GF-D8 (cell line): ENCODE results near the gene BTBD10.

Source experiments
- DNase-seq: peaks from one replicate; lab custom pipeline; 2025; lab: John Stamatoyannopoulos, UW

The BTBD10 gene

DNA sequence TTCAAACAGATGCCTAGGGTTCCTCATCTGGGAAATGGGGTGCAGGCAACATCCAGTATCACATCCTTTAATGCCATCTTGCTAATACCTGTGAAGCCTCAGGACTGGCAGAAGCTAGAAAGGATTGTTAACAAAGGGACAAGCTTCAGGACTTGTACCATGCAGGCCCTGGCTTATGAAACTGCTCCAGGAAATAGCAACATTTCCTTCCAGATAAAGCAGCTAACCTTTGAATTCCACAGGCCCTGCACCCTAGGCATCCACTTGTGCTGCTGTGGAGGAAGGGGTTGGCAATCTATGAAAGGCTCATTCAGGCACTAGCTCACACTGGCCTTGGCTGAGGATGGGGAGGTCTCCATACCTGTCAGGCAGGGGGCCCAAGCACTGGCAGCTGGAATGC is 87.2 kb downstream of the BTBD10 start:
- no peak for DNase-seq

DNA sequence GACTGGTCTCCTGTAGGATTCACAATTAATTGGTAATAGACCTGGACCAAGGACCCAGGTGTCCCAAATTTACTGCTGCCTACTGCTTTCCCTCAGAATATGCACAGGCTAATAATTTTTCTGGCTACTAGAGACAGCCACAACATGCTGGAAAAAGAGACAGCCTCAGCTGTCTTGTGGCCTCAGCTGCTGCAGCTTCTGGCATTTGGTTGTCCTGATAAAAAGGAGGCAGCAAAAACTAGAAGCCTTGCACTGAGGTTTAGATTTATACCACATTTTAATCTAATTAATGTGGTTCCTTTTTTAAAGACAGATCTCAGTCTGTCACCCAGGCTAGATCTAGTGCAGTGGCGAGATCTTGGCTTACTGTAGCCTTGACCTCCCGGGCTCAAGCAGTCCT is 89.8 kb downstream of the BTBD10 start:
- no peak for DNase-seq

GRCh38 chr11:13368041-13368446 is 95.0 kb downstream of the BTBD10 start:
- DNase-seq: no peak

DNA sequence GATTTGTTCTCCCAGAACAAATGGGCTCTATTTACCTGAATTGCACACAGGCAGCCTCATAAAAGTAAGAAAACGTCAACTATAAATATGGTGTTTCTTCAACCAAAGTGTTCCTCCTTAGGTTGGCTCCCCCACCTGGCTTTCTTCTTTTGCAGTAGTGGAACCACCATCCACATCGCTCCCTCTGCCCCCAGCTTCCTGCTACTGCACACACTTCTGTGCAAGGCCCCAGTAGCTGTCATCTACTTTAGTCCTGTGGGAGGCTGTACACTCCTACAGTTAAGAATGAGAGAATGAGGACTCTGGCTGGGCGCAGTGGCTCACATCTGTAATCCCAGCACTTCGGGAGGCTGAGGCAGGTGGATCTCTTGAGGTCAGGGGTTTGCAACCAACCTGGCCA is 95.9 kb downstream of the BTBD10 start:
- no peak for DNase-seq

DNA sequence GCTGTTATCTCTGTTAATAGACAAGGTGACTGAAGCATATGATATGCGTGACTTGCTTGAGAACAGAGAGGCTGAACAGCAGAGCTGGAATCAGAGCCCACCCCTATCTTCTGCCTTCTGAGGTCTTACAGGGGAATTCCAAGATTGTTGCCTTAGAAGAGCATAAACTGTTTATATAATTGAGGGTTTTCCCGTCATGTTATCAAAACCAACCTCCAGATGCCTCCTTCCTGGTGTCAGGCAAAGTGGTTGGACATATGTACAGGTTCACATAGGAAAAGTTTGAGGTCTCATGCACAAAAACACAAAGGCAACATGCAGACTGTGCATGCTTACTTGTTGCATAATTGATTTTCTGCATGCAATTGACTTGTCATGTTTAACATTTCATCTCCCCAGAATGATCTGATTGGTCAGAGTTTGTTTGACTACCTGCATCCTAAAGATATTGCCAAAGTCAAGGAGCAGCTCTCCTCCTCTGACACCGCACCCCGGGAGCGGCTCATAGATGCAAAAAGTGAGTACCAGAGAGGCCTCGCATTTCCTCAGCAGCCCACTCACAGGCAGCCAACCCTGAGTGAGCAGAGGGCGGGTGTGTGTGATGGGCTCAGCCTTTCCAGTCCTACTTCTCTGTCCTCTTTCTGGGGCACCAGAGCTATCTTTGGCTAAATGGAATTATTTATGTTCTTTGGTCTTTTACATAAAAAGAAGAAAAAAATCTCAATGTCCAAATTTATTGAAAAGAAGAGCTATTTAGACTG is 96.6 kb downstream of the BTBD10 start:
- no peak for DNase-seq

GRCh38 chr11:13364388-13364787 is 98.6 kb downstream of the BTBD10 start:
- no peak for DNase-seq

GRCh38 chr11:13362596-13363109 is 100.4 kb downstream of the BTBD10 start:
- DNase-seq: no peak

DNA sequence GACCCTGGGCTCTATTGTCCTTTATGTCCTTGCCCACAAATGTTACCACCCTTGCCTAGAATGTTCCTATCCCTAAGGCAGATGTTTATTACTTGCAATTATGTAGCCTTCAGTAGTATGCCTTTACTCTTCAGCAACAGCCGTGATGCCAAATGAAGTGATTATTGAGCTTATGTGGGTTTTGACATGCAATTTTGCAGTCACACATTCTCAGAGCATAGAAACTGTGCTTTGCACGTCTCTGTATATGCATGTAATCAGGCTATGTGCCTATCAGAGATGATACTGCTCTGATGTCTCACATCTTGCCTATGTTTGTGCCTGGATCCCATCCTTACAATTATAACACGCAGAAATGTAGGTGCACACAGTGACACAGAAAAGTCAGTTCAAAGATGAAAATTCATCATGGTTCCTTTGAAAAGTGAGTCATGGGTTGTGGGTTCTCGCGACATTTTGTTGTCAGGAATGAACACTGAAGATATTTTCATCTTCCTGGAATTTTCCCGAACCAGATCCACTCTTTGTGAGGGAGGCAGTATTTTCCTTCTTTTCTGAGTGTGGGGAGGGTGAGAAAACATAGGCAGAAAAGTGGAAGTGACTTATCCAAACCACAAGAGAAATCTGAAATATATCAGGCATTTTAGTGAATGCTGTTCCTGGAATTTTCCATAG is 104.3 kb downstream of the BTBD10 start:
- no peak for DNase-seq

- DNase-seq: no peak
Observed at GRCh38 chr11:13357232-13357631, 105.8 kb downstream of the BTBD10 start.

DNA sequence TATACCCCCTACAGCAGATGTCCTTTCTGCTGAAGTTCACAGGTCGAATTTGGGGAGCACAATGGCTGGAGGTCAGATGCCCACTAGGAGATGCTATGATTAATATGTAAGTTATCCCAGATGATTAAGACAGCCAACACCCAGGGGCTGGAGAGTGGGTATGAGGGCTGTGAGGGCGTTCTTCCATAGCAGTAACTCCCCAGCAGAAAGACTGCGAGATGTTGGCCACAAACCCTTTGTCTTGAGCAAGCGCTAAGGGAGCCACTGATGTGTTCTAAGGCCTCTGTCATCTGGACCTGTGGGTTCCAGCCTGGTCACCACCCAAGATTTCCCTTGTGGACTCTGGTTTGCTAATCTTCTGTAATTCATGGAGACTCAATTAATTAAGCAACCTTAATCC is 107.8 kb downstream of the BTBD10 start:
- DNase-seq: no peak

GRCh38 chr11:13354335-13354734 is 108.7 kb downstream of the BTBD10 start:
- no peak for DNase-seq

- no peak for DNase-seq
Observed at GRCh38 chr11:13352711-13353110, 110.3 kb downstream of the BTBD10 start.

DNA sequence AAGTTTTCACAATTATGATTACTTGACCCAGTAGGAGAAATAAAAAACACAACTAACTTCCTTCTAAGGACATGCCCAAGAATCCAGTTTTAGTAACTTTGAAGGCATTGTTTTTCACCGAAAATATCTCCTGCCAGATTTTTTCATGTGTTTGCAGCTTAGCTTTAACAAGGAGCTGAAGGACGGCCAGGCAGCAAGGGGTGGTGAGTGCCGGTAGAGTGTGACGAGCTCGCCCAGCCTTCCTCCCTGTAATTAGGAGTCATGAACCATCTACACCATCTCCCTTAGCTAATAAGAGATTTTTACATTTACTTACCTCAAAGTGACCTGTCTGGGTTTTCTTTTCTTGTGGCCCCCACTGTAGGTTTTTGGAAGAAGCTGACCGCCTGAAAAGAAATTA is 113.4 kb downstream of the BTBD10 start:
- no peak for DNase-seq

GRCh38 chr11:13349046-13349445 is 114.0 kb downstream of the BTBD10 start:
- no peak for DNase-seq

DNA sequence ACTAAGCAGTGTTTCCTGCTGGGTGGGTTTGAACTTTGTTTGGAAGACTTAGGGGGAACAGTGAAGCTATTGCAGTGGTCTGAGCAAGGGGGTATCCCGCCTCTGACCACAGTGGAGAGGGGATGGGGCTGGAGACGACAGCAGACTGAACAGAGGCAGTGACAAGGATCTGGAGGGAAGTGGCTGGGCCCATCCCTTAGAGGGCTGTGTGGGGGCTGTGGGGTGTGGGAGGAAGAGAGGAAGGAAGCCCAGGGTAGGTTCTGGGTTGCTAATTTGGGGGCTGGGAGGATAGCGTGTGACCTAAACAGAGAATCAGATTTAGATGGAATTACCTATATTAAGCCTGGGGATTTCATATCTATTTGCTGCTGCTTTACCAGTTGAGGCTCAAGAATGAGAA is 114.7 kb downstream of the BTBD10 start:
- DNase-seq: no peak

- DNase-seq: no peak
Observed at GRCh38 chr11:13347901-13348300, 115.1 kb downstream of the BTBD10 start.

- no peak for DNase-seq
Observed at GRCh38 chr11:13346470-13346869, 116.6 kb downstream of the BTBD10 start.

DNA sequence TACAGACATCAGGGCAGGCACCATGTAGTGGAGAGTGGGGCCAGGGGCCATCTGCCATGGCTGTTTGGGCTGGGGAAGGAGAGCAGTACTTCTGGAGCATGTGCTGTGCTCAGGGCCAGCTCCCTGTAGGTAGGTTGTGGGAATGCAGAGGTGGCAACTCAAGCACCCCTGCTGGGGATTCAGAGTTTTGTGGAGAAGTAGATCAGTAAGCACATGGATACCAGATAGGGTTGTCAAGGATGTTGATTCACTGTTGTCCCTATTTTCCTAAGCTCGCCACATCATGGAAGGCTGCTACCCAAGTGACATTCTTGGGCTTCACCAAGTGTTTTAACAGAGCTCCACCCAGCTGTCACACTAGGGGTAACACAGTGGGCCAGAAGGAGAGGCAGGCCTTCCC is 118.2 kb downstream of the BTBD10 start:
- DNase-seq: no peak

- DNase-seq: no peak
Observed at GRCh38 chr11:13343931-13344717, 118.9 kb downstream of the BTBD10 start.

DNA sequence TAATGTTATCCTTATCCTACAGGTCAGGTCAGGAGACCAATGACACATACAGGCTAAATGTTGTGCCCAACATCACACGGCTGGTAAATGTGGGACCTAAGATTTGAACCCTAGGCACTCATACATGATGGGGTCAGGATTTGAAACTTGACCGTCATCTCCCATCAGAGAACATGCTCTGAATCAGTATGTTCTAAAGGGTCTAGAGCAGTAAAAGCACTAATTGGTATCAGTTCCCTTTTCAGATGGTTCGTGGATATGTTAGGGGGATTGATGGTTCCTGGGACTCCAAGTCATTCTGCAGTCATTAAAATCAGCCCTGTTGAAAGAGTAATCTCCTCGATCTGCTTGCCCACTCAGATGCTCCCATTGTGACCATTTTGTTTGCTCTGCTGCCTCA is 120.0 kb downstream of the BTBD10 start:
- no peak for DNase-seq

- no peak for DNase-seq
Observed at GRCh38 chr11:13341026-13341425, 122.0 kb downstream of the BTBD10 start.
